C4-2B (cell line): ENCODE data around the gene UPP2.

ENCODE experiments used
- CTCF ChIP-seq: fragments of 450-650 bp; conservative IDR thresholded peaks from 2 replicates; pipeline ENCODE4 v1.5.1; 2017; ENCODE audit warnings: mild to moderate bottlenecking
- ZFX ChIP-seq: fragments of 450-650 bp; IDR thresholded peaks from 2 replicates; pipeline ENCODE4 v1.6.1; 2017

- no peak for TF ChIP-seq CTCF
- no peak for TF ChIP-seq ZFX
These were observed 29.3 kb upstream of the UPP2 start for GRCh38 chr2:158072361-158072760.
